K562 (cell line): ENCODE results near the gene GATM. TPM values are rescaled to one million over a fixed set of nuclear protein-coding genes. Genes with fewer than 3 reads are reported as not detected.
"Not testable (repeated sequence)": the region's sequence is repeated elsewhere in the genome, so short reads cannot be mapped to it uniquely, and the experiment has no call there.

Experiments used
- ATAC-seq: fragments of 200-7000 bp; cut with Tn5 transposase; 3 replicates; pipeline ENCODE4 v1.9.1; 2020; ENCODE audit warnings: moderate library complexity
- BruUV-seq: library from RNA; stranded (reverse); fragments of 400-500 nt; replicated peaks from 2 replicates; lab custom pipeline; 2021; lab: Mats Ljungman, UMichigan
- CTCF ChIA-PET: fragments of 300-600 bp; formaldehyde crosslinking; extraction: SDS; loops from one replicate; lab custom pipeline; 2021; ENCODE audit warnings: low intra/inter-chr PET ratio; lab: Yijun Ruan, JAX
- POLR2A ChIA-PET: fragments of 300-600, 350-650 bp; sonication (Branson Sonifier 250); formaldehyde crosslinking; extraction: SDS; loops from one replicate; lab custom pipeline; 2021; ENCODE audit warnings: antibody characterized with exemption, inconsistent platforms; lab: Yijun Ruan, JAX
- DNase-seq, 4 experiments: peaks; one replicate each; pipeline versions ENCODE4 v3.0.0 to v3.0.0-alpha.2; 2011 to 2018; ENCODE audit warnings: low spot score in 3 of 4, mixed read lengths in 3 of 4; ENCODE audit errors: extremely low read depth in 1 of 4
- FAIRE-seq: peaks from 2 replicates; lab custom pipeline; 2011; peaks lifted over from hg19 to GRCh38; lab: Jason Lieb, UNC
- H2AFZ ChIP-seq: 2 replicates; pipeline ENCODE4 v1.6.0; 2011; ENCODE audit warnings: low read depth, low read length, control low read depth, inconsistent platforms
- H3K27ac ChIP-seq: fragments of 200-600 bp; 3 replicates; pipeline ENCODE4 v1.8.0; 2011; ENCODE audit warnings: low read depth, mild to moderate bottlenecking, control low read depth, inconsistent platforms, low read length, moderate library complexity, mixed read lengths; ENCODE audit errors: extremely low read depth
- H3K27me3 ChIP-seq, 2 experiments: fragments of 300-600 bp in 1 of 2; 2 replicates in 1 of 2; 3 replicates in 1 of 2; pipeline versions ENCODE4 v1.6.0 to v1.8.0; 2011; ENCODE audit warnings: inconsistent platforms in 2 of 2, low read length in 2 of 2, mild to moderate bottlenecking in 1 of 2, mixed read lengths in 1 of 2, moderate library complexity in 1 of 2; ENCODE audit not compliant: control insufficient read depth in 2 of 2, insufficient read depth in 2 of 2
- H3K36me3 ChIP-seq: fragments of 300-600 bp; 3 replicates; pipeline ENCODE4 v1.8.0; 2011; ENCODE audit warnings: mild to moderate bottlenecking, low read length, inconsistent platforms; ENCODE audit not compliant: control insufficient read depth, insufficient read depth
- H3K4me1 ChIP-seq, 2 experiments: fragments of 200-600 bp in 1 of 2; replicated peaks in 1 of 2; 2 replicates in 1 of 2; 3 replicates in 1 of 2; pipeline versions ENCODE4 v1.5.1 to v1.8.0; 2011; ENCODE audit warnings: inconsistent platforms in 2 of 2, low read length in 2 of 2, mild to moderate bottlenecking in 1 of 2, mixed read lengths in 1 of 2, moderate library complexity in 1 of 2; ENCODE audit not compliant: control insufficient read depth in 2 of 2, insufficient read depth in 2 of 2
- H3K4me2 ChIP-seq: 2 replicates; pipeline ENCODE4 v1.6.1; 2011; ENCODE audit warnings: low read length, control low read depth, inconsistent platforms, mixed read lengths; ENCODE audit not compliant: insufficient read depth
- H3K4me3 ChIP-seq: fragments of 200-600 bp; sonication (generic), shearing (Covaris generic); 2 replicates; pipeline ENCODE4 v1.5.1; 2016; ENCODE audit warnings: control low read depth, inconsistent platforms
- H3K79me2 ChIP-seq: fragments of 200-600 bp; 3 replicates; pipeline ENCODE4 v1.8.0; 2011; ENCODE audit warnings: low read length, inconsistent platforms; ENCODE audit not compliant: control insufficient read depth, insufficient read depth
- H3K9ac ChIP-seq, 2 experiments: 2 replicates each; pipeline versions ENCODE4 v1.6.0 to v1.6.1; 2011; ENCODE audit warnings: low read depth in 2 of 2, low read length in 2 of 2, control low read depth in 1 of 2, inconsistent platforms in 1 of 2, mild to moderate bottlenecking in 1 of 2, mixed read lengths in 1 of 2; ENCODE audit not compliant: insufficient read depth in 1 of 2
- H3K9me1 ChIP-seq: one replicate; pipeline ENCODE4 v1.6.0; 2011; ENCODE audit warnings: inconsistent platforms, mild to moderate bottlenecking, low read length, moderate library complexity; ENCODE audit not compliant: control insufficient read depth, insufficient read depth
- H3K9me3 ChIP-seq: replicated peaks from 2 replicates; pipeline ENCODE4 v1.5.1; 2011; ENCODE audit warnings: low read depth, low read length, inconsistent platforms; ENCODE audit not compliant: control insufficient read depth, insufficient read depth
- H4K20me1 ChIP-seq: replicated peaks from 2 replicates; pipeline ENCODE4 v1.6.1; 2011; ENCODE audit warnings: low read length, inconsistent platforms, mixed read lengths; ENCODE audit not compliant: control insufficient read depth, insufficient read depth
- WGBS: fragments of 100-300 bp; shearing (Covaris generic); methylation state at CpG from one replicate; pipeline ENCODE4 v1.1.6; 2016; ENCODE audit warnings: low coverage, mixed read lengths; ENCODE audit not compliant: insufficient coverage; ENCODE audit errors: missing lambda C conversion rate; 5-methylcytosine and 5-hydroxymethylcytosine counted together
- in situ Hi-C: fragments of 300-500 bp; cut with MboI; formaldehyde crosslinking; loops from 4 replicates; pipeline ENCODE4 v1.15.0; 2018; ENCODE audit warnings: inconsistent platforms, mixed read lengths
- intact Hi-C: fragments of 100-400 bp; cut with micrococcal nuclease; formaldehyde crosslinking; loops from 2 replicates; pipeline ENCODE4 v1.14.2; 2022
- polyA plus RNA-seq, 8 experiments: library from polyadenylated mRNA; depleted of rRNA in 4 of 8; stranded (reverse) in 5 of 8; unstranded in 3 of 8; fragments of >200 nt; fragmentation: Nextera tagmentation in 2 of 8; fragmentation: Illumina TruSeq in 1 of 8; extraction: Ambion mirVana in 2 of 8; extraction: Trizol in 1 of 8; gene quantifications; 2 replicates each; pipeline versions ENCODE4 v1.2.1 to v1.2.3, GENCODE V29; 2011 to 2014; ENCODE audit warnings: inconsistent platforms in 1 of 8, missing spikeins in 1 of 8
- small RNA-seq: library from RNA; depleted of rRNA; stranded (forward); fragments of <200 nt; gene quantifications from one replicate; pipeline ENCODE3, GENCODE V24; 2014
- total RNA-seq, 7 experiments: library from RNA; depleted of rRNA in 6 of 7; stranded (reverse); fragments of >200 nt in 6 of 7; fragmentation: Illumina TruSeq in 2 of 7; extraction: Trizol in 2 of 7; gene quantifications; 2 replicates each; pipeline versions ENCODE4 v1.2.1 to v1.2.3, GENCODE V29; 2011 to 2021; ENCODE audit warnings: low replicate concordance in 1 of 7

The GATM gene
- total and polyA plus RNA-seq, 9 of the 15 experiments (the other 6 are each of a cell fraction or from before 2014, with no cell fraction given): 0.11 to 1.1 (median 0.65) TPM

GRCh38 chr15:45314117-45314516, 64.2 kb downstream of the GATM start:
- intact Hi-C loops, H3K9ac ChIP-seq, DNase-seq, H3K27ac ChIP-seq, FAIRE-seq, H3K4me3 ChIP-seq, H3K4me2 ChIP-seq, H3K9me3 ChIP-seq, H3K79me2 ChIP-seq, H3K36me3 ChIP-seq, in situ Hi-C loops, H4K20me1 ChIP-seq, H3K9me1 ChIP-seq, ATAC-seq, H3K4me1 ChIP-seq, BruUV-seq, H3K27me3 ChIP-seq, H2AFZ ChIP-seq: not testable (repeated sequence)
- 8% methylated on average over 21 of the region's 31 CpGs for WGBS
- POLR2A ChIA-PET: interaction anchor here (1.0 to 1.4 kb wide), 2 partner anchors 24 to 26 kb away, joined by 3 read pairs; no protein-coding TSS in a partner anchor
- CTCF ChIA-PET: interaction anchor here (1.9 kb wide), 1 partner anchor 144 kb away, joined by 7 read pairs; no protein-coding TSS in a partner anchor

Small RNAs within 50 kb of the gene (small RNA-seq; reads per million reads assigned to genes)
- gene RNU6-953P: not detected

Other genes with a start within 250 kb of the GATM start
- not detected in 2 replicates for gene DUOXA1, start 248.7 kb downstream of the GATM start, total RNA-seq (2014; rRNA removed)
- gene DUOXA1, start 248.7 kb downstream of the GATM start, total RNA-seq (2014; rRNA removed; fragmentation: Illumina TruSeq; extraction: Trizol): not detected in 2 replicates
- gene DUOXA1, start 248.7 kb downstream of the GATM start, total RNA-seq (2015; rRNA removed; fragmentation: Illumina TruSeq; extraction: Trizol): not detected in 2 replicates
- 0.24 TPM in 1 of 2 replicates, not detected in the other for gene DUOXA1, start 248.7 kb downstream of the GATM start, total RNA-seq (2021)
- gene DUOXA1, start 248.7 kb downstream of the GATM start, polyA plus RNA-seq (2011; rRNA removed): 0.17 TPM in 1 of 2 replicates, not detected in the other
- gene DUOXA1, start 248.7 kb downstream of the GATM start, polyA plus RNA-seq (2014; fragmentation: Illumina TruSeq; extraction: Trizol): not detected in 2 replicates
- gene DUOXA1, start 248.7 kb downstream of the GATM start, polyA plus RNA-seq (2014; fragmentation: Nextera tagmentation; extraction: Ambion mirVana): not detected
- gene DUOXA1, start 248.7 kb downstream of the GATM start, polyA plus RNA-seq (2014; rRNA removed): 0.74 TPM in 1 of 2 replicates, not detected in the other
- gene DUOX1, start 248.6 kb downstream of the GATM start, total RNA-seq (2014; rRNA removed): not detected in 2 replicates
- not detected in 2 replicates for gene DUOX1, start 248.6 kb downstream of the GATM start, total RNA-seq (2014; rRNA removed; fragmentation: Illumina TruSeq; extraction: Trizol)
- not detected in 2 replicates for gene DUOX1, start 248.6 kb downstream of the GATM start, total RNA-seq (2015; rRNA removed; fragmentation: Illumina TruSeq; extraction: Trizol)
- 0.22 TPM in 2 replicates for gene DUOX1, start 248.6 kb downstream of the GATM start, total RNA-seq (2021)
- 0.01 TPM in 1 of 2 replicates, not detected in the other for gene DUOX1, start 248.6 kb downstream of the GATM start, polyA plus RNA-seq (2011; rRNA removed)
- not detected in 2 replicates for gene DUOX1, start 248.6 kb downstream of the GATM start, polyA plus RNA-seq (2014; fragmentation: Illumina TruSeq; extraction: Trizol)
- under 1 TPM in 1 of 2 experiments, not detected in 1; 0.01 TPM for gene DUOX1, start 248.6 kb downstream of the GATM start, polyA plus RNA-seq (2014; fragmentation: Nextera tagmentation; extraction: Ambion mirVana)
- not detected in 2 replicates for gene DUOX1, start 248.6 kb downstream of the GATM start, polyA plus RNA-seq (2014; rRNA removed)
- 0.54 and 1.1 TPM in 2 replicates for gene SHF, start 190.6 kb downstream of the GATM start, total RNA-seq (2014; rRNA removed)
- 0.51 and 0.80 TPM in 2 replicates for gene SHF, start 190.6 kb downstream of the GATM start, total RNA-seq (2014; rRNA removed; fragmentation: Illumina TruSeq; extraction: Trizol)
- 0.62 and 0.68 TPM in 2 replicates for gene SHF, start 190.6 kb downstream of the GATM start, total RNA-seq (2015; rRNA removed; fragmentation: Illumina TruSeq; extraction: Trizol)
- gene SHF, start 190.6 kb downstream of the GATM start, total RNA-seq (2021): 1.3 and 1.4 TPM in 2 replicates
- gene SHF, start 190.6 kb downstream of the GATM start, polyA plus RNA-seq (2011; rRNA removed): 0.74 and 2.2 TPM in 2 replicates
- gene SHF, start 190.6 kb downstream of the GATM start, polyA plus RNA-seq (2014; fragmentation: Illumina TruSeq; extraction: Trizol): 0.95 and 1.2 TPM in 2 replicates
- not detected for gene SHF, start 190.6 kb downstream of the GATM start, polyA plus RNA-seq (2014; fragmentation: Nextera tagmentation; extraction: Ambion mirVana)
- 0.66 and 0.85 TPM in 2 replicates for gene SHF, start 190.6 kb downstream of the GATM start, polyA plus RNA-seq (2014; rRNA removed)
- gene SLC28A2, start 126.3 kb downstream of the GATM start, total RNA-seq (2014; rRNA removed): not detected in 2 replicates
- not detected in 2 replicates for gene SLC28A2, start 126.3 kb downstream of the GATM start, total RNA-seq (2014; rRNA removed; fragmentation: Illumina TruSeq; extraction: Trizol)
- not detected in 2 replicates for gene SLC28A2, start 126.3 kb downstream of the GATM start, total RNA-seq (2015; rRNA removed; fragmentation: Illumina TruSeq; extraction: Trizol)
- gene SLC28A2, start 126.3 kb downstream of the GATM start, total RNA-seq (2021): not detected in 2 replicates
- gene SLC28A2, start 126.3 kb downstream of the GATM start, polyA plus RNA-seq (2011; rRNA removed): not detected in 2 replicates
- gene SLC28A2, start 126.3 kb downstream of the GATM start, polyA plus RNA-seq (2014; fragmentation: Illumina TruSeq; extraction: Trizol): not detected in 2 replicates
- gene SLC28A2, start 126.3 kb downstream of the GATM start, polyA plus RNA-seq (2014; fragmentation: Nextera tagmentation; extraction: Ambion mirVana): under 1 TPM; 0.03 to 0.04 TPM
- gene SLC28A2, start 126.3 kb downstream of the GATM start, polyA plus RNA-seq (2014; rRNA removed): not detected in 2 replicates
- gene SLC30A4, start 144.2 kb upstream of the GATM start, total RNA-seq (2014; rRNA removed): 0.24 and 0.32 TPM in 2 replicates
- gene SLC30A4, start 144.2 kb upstream of the GATM start, total RNA-seq (2014; rRNA removed; fragmentation: Illumina TruSeq; extraction: Trizol): 0.35 and 0.73 TPM in 2 replicates
- 0.30 and 0.36 TPM in 2 replicates for gene SLC30A4, start 144.2 kb upstream of the GATM start, total RNA-seq (2015; rRNA removed; fragmentation: Illumina TruSeq; extraction: Trizol)
- gene SLC30A4, start 144.2 kb upstream of the GATM start, total RNA-seq (2021): 0.47 and 0.56 TPM in 2 replicates
- gene SLC30A4, start 144.2 kb upstream of the GATM start, polyA plus RNA-seq (2011; rRNA removed): 0.15 and 0.47 TPM in 2 replicates
- gene SLC30A4, start 144.2 kb upstream of the GATM start, polyA plus RNA-seq (2014; fragmentation: Illumina TruSeq; extraction: Trizol): 0.22 and 0.40 TPM in 2 replicates
- under 1 TPM; 0.21 to 0.30 TPM for gene SLC30A4, start 144.2 kb upstream of the GATM start, polyA plus RNA-seq (2014; fragmentation: Nextera tagmentation; extraction: Ambion mirVana)
- gene SLC30A4, start 144.2 kb upstream of the GATM start, polyA plus RNA-seq (2014; rRNA removed): 0.25 and 0.42 TPM in 2 replicates
- 40.9 and 51.3 TPM in 2 replicates for gene BLOC1S6, start 208.8 kb upstream of the GATM start, total RNA-seq (2014; rRNA removed)
- gene BLOC1S6, start 208.8 kb upstream of the GATM start, total RNA-seq (2014; rRNA removed; fragmentation: Illumina TruSeq; extraction: Trizol): 63.0 and 73.4 TPM in 2 replicates
- gene BLOC1S6, start 208.8 kb upstream of the GATM start, total RNA-seq (2015; rRNA removed; fragmentation: Illumina TruSeq; extraction: Trizol): 70.5 and 72.4 TPM in 2 replicates
- gene BLOC1S6, start 208.8 kb upstream of the GATM start, total RNA-seq (2021): 38.2 and 38.4 TPM in 2 replicates
- gene BLOC1S6, start 208.8 kb upstream of the GATM start, polyA plus RNA-seq (2011; rRNA removed): 20.1 and 25.1 TPM in 2 replicates
- 44.0 and 45.1 TPM in 2 replicates for gene BLOC1S6, start 208.8 kb upstream of the GATM start, polyA plus RNA-seq (2014; fragmentation: Illumina TruSeq; extraction: Trizol)
- 10 to 100 TPM; 18.2 to 20.3 TPM for gene BLOC1S6, start 208.8 kb upstream of the GATM start, polyA plus RNA-seq (2014; fragmentation: Nextera tagmentation; extraction: Ambion mirVana)
- 34.9 and 37.2 TPM in 2 replicates for gene BLOC1S6, start 208.8 kb upstream of the GATM start, polyA plus RNA-seq (2014; rRNA removed)